H9 (cell line): Measurements from ENCODE around the gene CALN1. TPM values are rescaled to one million over a fixed set of nuclear protein-coding genes. Genes with fewer than 3 reads are reported as not detected.

Experiments used
- DNase-seq: peaks from one replicate; pipeline ENCODE4 v3.0.0-alpha.2; 2017
- H2AFZ ChIP-seq: one replicate; pipeline ENCODE4 v1.6.1; 2013; ENCODE audit warnings: mild to moderate bottlenecking, low read length, control low read depth, moderate library complexity
- H2AK5ac ChIP-seq: 2 replicates; pipeline ENCODE4 v1.6.1; 2013; ENCODE audit warnings: low read length, control low read depth, mixed read lengths; ENCODE audit not compliant: insufficient read length
- H2BK120ac ChIP-seq: one replicate; pipeline ENCODE4 v1.6.1; 2013; ENCODE audit warnings: low read depth, mild to moderate bottlenecking, low read length, control low read depth, inconsistent platforms; ENCODE audit not compliant: poor library complexity, severe bottlenecking
- H2BK12ac ChIP-seq: 2 replicates; pipeline ENCODE4 v1.6.1; 2013; ENCODE audit warnings: low read length, control low read depth, mixed read lengths, low read depth; ENCODE audit not compliant: insufficient read length
- H2BK15ac ChIP-seq: 2 replicates; pipeline ENCODE4 v1.6.1; 2013; ENCODE audit warnings: low read depth, low read length, control low read depth
- H2BK20ac ChIP-seq: one replicate; pipeline ENCODE4 v1.6.1; 2013; ENCODE audit warnings: low read depth, mild to moderate bottlenecking, low read length, control low read depth, inconsistent platforms; ENCODE audit not compliant: poor library complexity, severe bottlenecking
- H2BK5ac ChIP-seq: 2 replicates; pipeline ENCODE4 v1.6.1; 2013; ENCODE audit warnings: low read length, control low read depth, mixed read lengths; ENCODE audit not compliant: insufficient read length
- H3K14ac ChIP-seq: 2 replicates; pipeline ENCODE4 v1.6.1; 2013; ENCODE audit warnings: low read length, control low read depth; ENCODE audit not compliant: insufficient read depth
- H3K18ac ChIP-seq: 2 replicates; pipeline ENCODE4 v1.6.1; 2013; ENCODE audit warnings: low read depth, mild to moderate bottlenecking, mixed read lengths, low read length, control low read depth; ENCODE audit not compliant: insufficient read length
- H3K23ac ChIP-seq: 2 replicates; pipeline ENCODE4 v1.6.1; 2013; ENCODE audit warnings: low read length, control low read depth, mixed read lengths, low read depth; ENCODE audit not compliant: insufficient read length
- H3K23me2 ChIP-seq: 2 replicates; pipeline ENCODE4 v1.6.1; 2013; ENCODE audit warnings: low read depth, mild to moderate bottlenecking, mixed read lengths, low read length, control low read depth; ENCODE audit not compliant: insufficient read length, poor library complexity, severe bottlenecking
- H3K27ac ChIP-seq: 2 replicates; pipeline ENCODE4 v1.5.1; 2013; ENCODE audit warnings: low read length, control low read depth, mixed read lengths, low read depth; ENCODE audit not compliant: insufficient read length
- H3K27me3 ChIP-seq: 2 replicates; pipeline ENCODE4 v1.6.1; 2013; ENCODE audit warnings: low read length, control low read depth, inconsistent platforms; ENCODE audit not compliant: insufficient read depth
- H3K4ac ChIP-seq: 2 replicates; pipeline ENCODE4 v1.6.1; 2013; ENCODE audit warnings: low read depth, mild to moderate bottlenecking, control low read depth, inconsistent platforms, low read length, moderate library complexity
- H3K4me1 ChIP-seq: 2 replicates; pipeline ENCODE4 v1.6.1; 2013; ENCODE audit warnings: low read length, control low read depth, inconsistent platforms; ENCODE audit not compliant: insufficient read depth
- H3K4me2 ChIP-seq: 2 replicates; pipeline ENCODE4 v1.6.1; 2013; ENCODE audit warnings: low read length, control low read depth, mixed read lengths; ENCODE audit not compliant: insufficient read length, insufficient read depth
- H3K56ac ChIP-seq: 2 replicates; pipeline ENCODE4 v1.6.1; 2013; ENCODE audit warnings: low read depth, mild to moderate bottlenecking, mixed read lengths, low read length, control low read depth; ENCODE audit not compliant: insufficient read length
- H3K79me1 ChIP-seq: 2 replicates; pipeline ENCODE4 v1.6.1; 2013; ENCODE audit warnings: low read depth, mild to moderate bottlenecking, moderate library complexity, low read length, control low read depth, inconsistent platforms; ENCODE audit not compliant: insufficient read depth, poor library complexity, severe bottlenecking
- H3K79me2 ChIP-seq: 2 replicates; pipeline ENCODE4 v1.6.1; 2013; ENCODE audit warnings: low read length, control low read depth, inconsistent platforms; ENCODE audit not compliant: insufficient read depth
- H3K9ac ChIP-seq: 2 replicates; pipeline ENCODE4 v1.6.1; 2013; ENCODE audit warnings: low read length, control low read depth, mixed read lengths; ENCODE audit not compliant: insufficient read length; ENCODE audit errors: extremely low read depth
- H3K9me3 ChIP-seq: one replicate; pipeline ENCODE4 v1.6.1; 2013; ENCODE audit warnings: low read depth, low read length, inconsistent platforms; ENCODE audit not compliant: control insufficient read depth
- H3T11ph ChIP-seq: one replicate; pipeline ENCODE4 v1.6.1; 2013; ENCODE audit warnings: mild to moderate bottlenecking, low read length, control low read depth, inconsistent platforms
- H4K20me1 ChIP-seq: one replicate; pipeline ENCODE4 v1.6.1; 2013; ENCODE audit not compliant: control insufficient read depth, insufficient read length, insufficient read depth
- H4K5ac ChIP-seq: 2 replicates; pipeline ENCODE4 v1.6.1; 2013; ENCODE audit warnings: low read depth, mild to moderate bottlenecking, mixed read lengths, low read length, control low read depth; ENCODE audit not compliant: insufficient read length
- H4K8ac ChIP-seq: replicated peaks from 2 replicates; pipeline ENCODE4 v1.6.1; 2013; ENCODE audit warnings: low read length, control low read depth, mixed read lengths, low read depth; ENCODE audit not compliant: insufficient read length
- H4K91ac ChIP-seq: 2 replicates; pipeline ENCODE4 v1.6.1; 2013; ENCODE audit warnings: low read depth, mild to moderate bottlenecking, moderate library complexity, mixed read lengths, low read length, control low read depth; ENCODE audit not compliant: insufficient read length
- H3K27ac Mint-ChIP-seq, 3 experiments: 2 replicates in 2 of 3; 3 replicates in 1 of 3; pipeline ENCODE4 v1.8.0; 2020 to 2021; ENCODE audit warnings: mixed read lengths in 3 of 3, mild to moderate bottlenecking in 1 of 3, moderate library complexity in 1 of 3
- H3K27me3 Mint-ChIP-seq: 2 replicates; pipeline ENCODE4 v1.8.0; 2021; ENCODE audit warnings: low read depth, mild to moderate bottlenecking, moderate library complexity, mixed read lengths
- H3K36me3 Mint-ChIP-seq, 3 experiments: 2 replicates in 2 of 3; 3 replicates in 1 of 3; pipeline ENCODE4 v1.8.0; 2020 to 2021; ENCODE audit warnings: low read depth in 3 of 3, mixed read lengths in 3 of 3; ENCODE audit not compliant: insufficient read depth in 1 of 3
- H3K4me1 Mint-ChIP-seq, 2 experiments: 2 replicates each; pipeline ENCODE4 v1.8.0; 2020; ENCODE audit warnings: mixed read lengths in 2 of 2
- H3K4me3 Mint-ChIP-seq, 2 experiments: 2 replicates in 1 of 2; 3 replicates in 1 of 2; pipeline ENCODE4 v1.8.0; 2020 to 2021; ENCODE audit warnings: mild to moderate bottlenecking in 2 of 2, mixed read lengths in 2 of 2, moderate library complexity in 1 of 2
- H3K9me3 Mint-ChIP-seq, 2 experiments: 2 replicates in 1 of 2; 3 replicates in 1 of 2; pipeline ENCODE4 v1.8.0; 2020; ENCODE audit warnings: mild to moderate bottlenecking in 2 of 2, mixed read lengths in 2 of 2, moderate library complexity in 1 of 2
- CTCF ChIP-seq: fragments of 200-600 bp; sonication (generic); conservative IDR thresholded peaks from 3 replicates; pipeline ENCODE4 v1.8.0; 2021; ENCODE audit warnings: antibody characterized with exemption, mild to moderate bottlenecking
- WGBS: extraction: QIAGEN DNeasy Blood & Tissue Kit; methylation state at CpG from one replicate; pipeline ENCODE4 v1.1.7; 2013; ENCODE audit warnings: missing lambda C conversion rate, low lambda C conversion rate, mixed read lengths; ENCODE audit not compliant: insufficient read length; ENCODE audit errors: extremely low coverage; 5-methylcytosine and 5-hydroxymethylcytosine counted together
- total RNA-seq: library from RNA; stranded (reverse); gene quantifications from 2 replicates; pipeline ENCODE4 v1.2.1, GENCODE V29; 2021

The CALN1 gene
- total RNA-seq, 1 experiment from 2014 or later, result 2.8 TPM

GRCh38 chr7:72028267-72028666, 383.9 kb downstream of the CALN1 start:
- Mint-ChIP-seq H3K4me3 (no peak overlapping the region), H3K9me3 (peaks cover 4 to 6% of the 10 kb centered on the region in 2 experiments; a peak in 3 of 5 replicates), H3K27me3 (no peaks in the 10 kb centered on the region), H3K4me1 (peaks cover 10 to 12% of the 10 kb centered on the region in 2 experiments; a peak in 2 of 4 replicates), H3K36me3 (peaks cover 0 to 6% (median 0%) of the 10 kb centered on the region in 3 experiments; a peak in 2 of 7 replicates), H3K27ac (peak overlapping the region in 1 of 3 experiments; percentile 9; a peak in 1 of 7 replicates)
- no peak overlapping the region for H3K27ac ChIP-seq
- H3K23ac ChIP-seq, result no peak overlapping the region
- H3K4ac ChIP-seq, result no peak overlapping the region
- no peaks in the 10 kb centered on the region for H4K20me1 ChIP-seq
- no peak overlapping the region for H2AK5ac ChIP-seq
- H4K91ac ChIP-seq, result no peak overlapping the region
- no peaks in the 10 kb centered on the region for H3K9me3 ChIP-seq
- no peak overlapping the region for H3K14ac ChIP-seq
- TF ChIP-seq CTCF, result no peak
- no peak overlapping the region for H2BK12ac ChIP-seq
- H2BK15ac ChIP-seq, result no peak overlapping the region
- no peak for DNase-seq
- no peaks in the 10 kb centered on the region for H3K79me1 ChIP-seq
- no peak overlapping the region for H2BK120ac ChIP-seq
- H3K56ac ChIP-seq, result no peak overlapping the region
- H3K9ac ChIP-seq, result no peak overlapping the region
- no peak overlapping the region for H2BK20ac ChIP-seq
- no CpG with 5 or more reads among the region's 6 CpGs for WGBS
- H2AFZ ChIP-seq, result no peak overlapping the region
- no peak overlapping the region for H4K5ac ChIP-seq
- H3K79me2 ChIP-seq, result no peaks in the 10 kb centered on the region
- no peak overlapping the region for H3K18ac ChIP-seq
- H2BK5ac ChIP-seq, result no peak overlapping the region
- H3T11ph ChIP-seq, result no peak overlapping the region
- H3K4me2 ChIP-seq, result no peak overlapping the region
- H3K4me1 ChIP-seq, result no peaks in the 10 kb centered on the region
- no peak overlapping the region for H4K8ac ChIP-seq
- H3K27me3 ChIP-seq, result no peaks in the 10 kb centered on the region
- H3K23me2 ChIP-seq, result no peaks in the 10 kb centered on the region
